Body of pancreas (tissue), 4 donors: ENCODE results near the gene CPNE2.

Experiments used
- POLR2A ChIP-seq, 3 donors: fragments of 450-650 bp; IDR thresholded peaks; one replicate each; pipeline ENCODE4 v1.6.1; 2016; ENCODE audit warnings: antibody characterized with exemption in 3 of 3, mild to moderate bottlenecking in 2 of 3
- TF ChIP-seq, protein P1 (sequence below), 7 experiments: fragments of 450-650 bp in 4 of 7; fragments of 200-600 bp in 3 of 7; sonication (generic) in 3 of 7; IDR thresholded peaks; one replicate each; pipeline ENCODE4 v1.5.1; 2016 to 2019; ENCODE audit warnings: antibody characterized with exemption in 7 of 7

DNA sequence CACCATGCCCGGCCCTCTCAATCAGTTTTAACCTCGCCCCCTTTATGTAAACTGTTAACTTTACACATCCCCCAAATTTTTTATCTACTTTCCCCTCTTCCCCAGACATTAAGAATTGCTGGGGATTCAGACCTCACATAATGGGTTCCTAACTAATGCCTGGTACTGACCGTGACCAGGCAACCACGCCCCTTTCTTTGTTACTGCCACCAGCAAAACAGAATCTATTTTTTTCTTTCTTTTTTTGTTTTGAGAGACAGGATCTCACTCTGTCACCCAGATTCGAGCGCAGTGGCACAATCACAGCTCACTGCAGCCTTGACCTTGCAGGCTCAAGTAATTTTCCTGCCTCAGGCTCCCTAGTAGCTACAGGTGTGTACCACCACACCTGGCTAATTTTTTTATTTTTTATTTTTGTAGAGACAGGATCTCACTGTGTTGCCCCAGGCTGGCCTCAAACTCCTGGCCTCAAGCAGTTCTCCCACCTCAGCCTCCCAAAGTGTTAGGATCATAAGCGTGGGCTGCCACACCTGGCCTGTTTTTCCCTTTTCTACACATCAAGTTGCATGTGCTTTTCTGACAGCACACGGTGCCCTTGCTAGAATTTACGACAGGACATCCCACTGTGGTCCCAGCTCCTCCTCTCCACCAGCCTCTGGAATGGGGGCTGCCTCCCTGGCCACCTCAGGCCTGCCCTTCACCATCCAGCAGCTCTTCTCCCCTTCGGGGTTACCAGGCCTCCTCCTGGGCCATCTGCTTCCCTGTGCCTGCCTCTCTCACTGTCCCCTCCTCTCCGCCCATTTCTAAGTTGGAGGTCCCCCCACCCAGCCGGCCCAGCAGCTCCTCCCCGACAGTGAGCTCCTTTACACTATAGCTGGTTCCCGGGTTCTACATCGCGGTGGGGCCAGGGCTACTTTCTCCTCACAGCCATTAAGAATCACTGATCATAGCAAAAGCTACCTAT is 10.8 kb downstream of the CPNE2 start:
- TF ChIP-seq POLR2A (IDR thresholded peaks at IDR 0.05) = no peak
- TF ChIP-seq, protein P1, sequence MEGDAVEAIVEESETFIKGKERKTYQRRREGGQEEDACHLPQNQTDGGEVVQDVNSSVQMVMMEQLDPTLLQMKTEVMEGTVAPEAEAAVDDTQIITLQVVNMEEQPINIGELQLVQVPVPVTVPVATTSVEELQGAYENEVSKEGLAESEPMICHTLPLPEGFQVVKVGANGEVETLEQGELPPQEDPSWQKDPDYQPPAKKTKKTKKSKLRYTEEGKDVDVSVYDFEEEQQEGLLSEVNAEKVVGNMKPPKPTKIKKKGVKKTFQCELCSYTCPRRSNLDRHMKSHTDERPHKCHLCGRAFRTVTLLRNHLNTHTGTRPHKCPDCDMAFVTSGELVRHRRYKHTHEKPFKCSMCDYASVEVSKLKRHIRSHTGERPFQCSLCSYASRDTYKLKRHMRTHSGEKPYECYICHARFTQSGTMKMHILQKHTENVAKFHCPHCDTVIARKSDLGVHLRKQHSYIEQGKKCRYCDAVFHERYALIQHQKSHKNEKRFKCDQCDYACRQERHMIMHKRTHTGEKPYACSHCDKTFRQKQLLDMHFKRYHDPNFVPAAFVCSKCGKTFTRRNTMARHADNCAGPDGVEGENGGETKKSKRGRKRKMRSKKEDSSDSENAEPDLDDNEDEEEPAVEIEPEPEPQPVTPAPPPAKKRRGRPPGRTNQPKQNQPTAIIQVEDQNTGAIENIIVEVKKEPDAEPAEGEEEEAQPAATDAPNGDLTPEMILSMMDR (IDR thresholded peaks at IDR 0.05) = no peak
